NCI-H2107 (cell line): ENCODE results near the gene ATAD3B.

ENCODE experiments used
- DNase-seq: peaks from one replicate; lab custom pipeline; 2025; lab: John Stamatoyannopoulos, UW

Gene ATAD3B

GRCh38 chr1:1535201-1536018 is 63.8 kb downstream of the ATAD3B start:
- DNase-seq: no peak

- DNase-seq: no peak
These were observed 64.7 kb downstream of the ATAD3B start for GRCh38 chr1:1536019-1536937.

GRCh38 chr1:1536938-1537546 is 65.5 kb downstream of the ATAD3B start:
- DNase-seq: no peak

GRCh38 chr1:1537626-1538250 is 66.2 kb downstream of the ATAD3B start:
- no peak for DNase-seq

GRCh38 chr1:1538334-1538733 is 66.8 kb downstream of the ATAD3B start:
- no peak for DNase-seq

- no peak for DNase-seq
These were observed 67.4 kb downstream of the ATAD3B start for GRCh38 chr1:1538989-1539309.

- no peak for DNase-seq
These were observed 67.9 kb downstream of the ATAD3B start for GRCh38 chr1:1539310-1540089.

- no peak for DNase-seq
These were observed 68.7 kb downstream of the ATAD3B start, which contains the start of gene TMEM240 for GRCh38 chr1:1540090-1540817. TSS of gene TMEM240 (minus strand) at chr1:1540624. CDS start at chr1:1540346, 278 bp downstream.

- DNase-seq: no peak
These were observed 69.5 kb downstream of the ATAD3B start for GRCh38 chr1:1540818-1541628.

GRCh38 chr1:1541956-1542765 is 70.6 kb downstream of the ATAD3B start:
- DNase-seq: no peak

- DNase-seq: no peak
These were observed 71.5 kb downstream of the ATAD3B start for GRCh38 chr1:1542766-1543705.

- no peak for DNase-seq
These were observed 72.1 kb downstream of the ATAD3B start for GRCh38 chr1:1543706-1544099.

GRCh38 chr1:1544544-1544943 is 73.0 kb downstream of the ATAD3B start:
- DNase-seq: no peak
